KOPT-K1 (cell line): ENCODE measurements around the gene TMEM143.
A peak's percentile ranks its signal among the peaks of the same experiment; 100 is the strongest.
"Not testable (repeated sequence)": the region's sequence is repeated elsewhere in the genome, so short reads cannot be mapped to it uniquely, and the experiment has no call there.

Source experiments
- H3K27ac ChIP-seq: fragments of 200-600 bp; sonication (generic); 2 replicates; pipeline ENCODE4 v1.5.1; 2016; ENCODE audit warnings: antibody characterized with exemption, mild to moderate bottlenecking, low read depth, low read length; ENCODE audit not compliant: poor library complexity, severe bottlenecking
- H3K36me3 ChIP-seq: fragments of 200-600 bp; sonication (generic); 2 replicates; pipeline ENCODE4 v1.5.1; 2017; ENCODE audit warnings: antibody characterized with exemption, mild to moderate bottlenecking, low read length, moderate library complexity; ENCODE audit not compliant: insufficient read depth
- H3K9me3 ChIP-seq: fragments of 200-600 bp; sonication (generic); 2 replicates; pipeline ENCODE4 v1.5.1; 2017; ENCODE audit warnings: antibody characterized with exemption, low read length, mild to moderate bottlenecking; ENCODE audit not compliant: insufficient read depth, poor library complexity, severe bottlenecking

TMEM143 gene

DNA sequence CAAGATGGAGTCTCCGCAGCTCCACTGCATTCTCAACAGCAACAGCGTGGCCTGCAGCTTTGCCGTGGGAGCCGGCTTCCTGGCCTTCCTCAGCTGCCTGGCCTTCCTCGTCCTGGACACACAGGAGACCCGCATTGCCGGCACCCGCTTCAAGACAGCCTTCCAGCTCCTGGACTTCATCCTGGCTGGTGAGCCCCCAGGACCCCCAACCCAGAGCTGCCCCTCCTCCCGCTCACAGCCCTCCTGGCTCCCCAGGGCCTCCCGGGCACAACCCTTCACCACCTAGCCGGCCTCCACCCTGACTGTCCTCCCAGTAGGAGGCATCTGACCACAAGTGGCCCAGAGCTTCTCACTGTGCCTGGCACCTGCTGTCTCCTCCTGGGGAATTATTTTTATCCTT, 9.8 kb upstream of the TMEM143 start:
- Histone ChIP-seq H3K36me3 (no peaks in the 10 kb centered on the region), H3K27ac (no peak overlapping the region), H3K9me3 (no peaks in the 10 kb centered on the region)

GRCh38 chr19:48372904-48373303, 9.2 kb upstream of the TMEM143 start:
- Histone ChIP-seq H3K9me3 (no peaks in the 10 kb centered on the region), H3K27ac (no peak overlapping the region), H3K36me3 (no peaks in the 10 kb centered on the region)

GRCh38 chr19:48371771-48372170, 8.0 kb upstream of the TMEM143 start:
- H3K9me3 ChIP-seq, H3K36me3 ChIP-seq, H3K27ac ChIP-seq: not testable (repeated sequence)

- Histone ChIP-seq H3K9me3 (no peaks in the 10 kb centered on the region), H3K36me3 (no peaks in the 10 kb centered on the region), H3K27ac (no peak overlapping the region)
Observed at GRCh38 chr19:48371367-48371766, 7.6 kb upstream of the TMEM143 start.

DNA sequence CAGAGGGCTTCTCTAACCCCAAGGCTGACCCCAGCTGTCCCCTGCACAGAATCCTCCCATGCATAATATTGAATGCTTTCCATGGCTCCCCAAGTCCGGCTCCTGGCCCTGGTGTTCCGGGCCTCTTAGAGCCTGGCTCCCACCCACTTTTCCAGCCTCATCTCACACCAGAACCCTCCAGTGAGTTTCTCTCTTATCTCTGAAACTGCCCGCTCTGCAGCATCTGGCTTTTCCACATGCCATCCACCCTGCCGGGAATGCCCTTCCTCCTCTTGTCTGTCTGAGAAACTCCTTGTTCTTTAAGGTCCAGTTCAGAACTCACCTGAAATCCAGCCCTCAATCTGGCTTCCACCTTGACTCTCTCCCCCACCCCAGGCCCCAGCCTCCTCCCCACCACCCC, 7.2 kb upstream of the TMEM143 start:
- Histone ChIP-seq H3K36me3 (no peaks in the 10 kb centered on the region), H3K9me3 (no peaks in the 10 kb centered on the region), H3K27ac (no peak overlapping the region)

- Histone ChIP-seq H3K27ac (no peak overlapping the region), H3K9me3 (no peaks in the 10 kb centered on the region), H3K36me3 (no peaks in the 10 kb centered on the region)
Observed at GRCh38 chr19:48368936-48369335, 5.2 kb upstream of the TMEM143 start.

DNA sequence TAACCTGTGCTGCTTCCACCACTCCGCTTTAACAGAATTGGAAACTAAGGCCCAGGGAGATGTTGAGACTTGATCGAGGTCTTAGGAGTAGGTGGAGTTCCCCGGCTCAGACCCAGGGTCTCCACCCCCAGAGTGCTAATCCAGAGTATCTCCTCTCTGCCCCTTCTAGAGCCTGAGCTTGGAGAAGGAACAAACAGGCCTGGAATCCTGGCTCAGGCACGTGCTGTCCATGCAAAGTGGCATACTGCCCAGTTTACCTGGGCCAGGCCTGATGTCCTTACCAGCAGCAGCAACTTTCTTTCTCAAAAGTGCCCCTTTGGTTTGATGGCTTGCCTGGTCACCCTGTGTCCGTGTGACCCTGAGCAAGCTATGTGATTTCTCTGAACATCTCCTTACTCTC, 4.1 kb upstream of the TMEM143 start:
- Histone ChIP-seq H3K27ac (no peak overlapping the region), H3K9me3 (no peaks in the 10 kb centered on the region), H3K36me3 (no peaks in the 10 kb centered on the region)

DNA sequence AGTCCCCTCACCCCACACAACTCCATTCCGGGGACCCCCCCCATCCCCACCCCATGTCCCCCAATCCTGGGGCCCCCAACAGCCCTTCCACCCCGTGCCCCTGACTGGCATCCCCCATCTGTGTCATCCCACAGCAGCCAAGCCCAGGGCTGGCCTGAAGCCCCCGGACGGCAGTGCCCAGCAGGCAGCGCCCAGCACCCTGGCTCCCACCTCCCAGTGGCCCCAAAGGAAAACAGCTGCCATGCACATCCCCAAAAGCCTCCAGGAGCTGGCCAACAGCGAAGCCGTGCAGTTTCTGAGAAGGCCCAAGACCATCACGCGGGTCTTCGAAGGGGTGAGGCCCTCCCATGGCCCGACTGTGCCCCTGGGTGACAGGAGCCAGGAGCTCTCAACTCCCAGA, 1.9 kb upstream of the TMEM143 start:
- no peaks in the 10 kb centered on the region for H3K36me3 ChIP-seq
- H3K9me3 ChIP-seq = no peaks in the 10 kb centered on the region

DNA sequence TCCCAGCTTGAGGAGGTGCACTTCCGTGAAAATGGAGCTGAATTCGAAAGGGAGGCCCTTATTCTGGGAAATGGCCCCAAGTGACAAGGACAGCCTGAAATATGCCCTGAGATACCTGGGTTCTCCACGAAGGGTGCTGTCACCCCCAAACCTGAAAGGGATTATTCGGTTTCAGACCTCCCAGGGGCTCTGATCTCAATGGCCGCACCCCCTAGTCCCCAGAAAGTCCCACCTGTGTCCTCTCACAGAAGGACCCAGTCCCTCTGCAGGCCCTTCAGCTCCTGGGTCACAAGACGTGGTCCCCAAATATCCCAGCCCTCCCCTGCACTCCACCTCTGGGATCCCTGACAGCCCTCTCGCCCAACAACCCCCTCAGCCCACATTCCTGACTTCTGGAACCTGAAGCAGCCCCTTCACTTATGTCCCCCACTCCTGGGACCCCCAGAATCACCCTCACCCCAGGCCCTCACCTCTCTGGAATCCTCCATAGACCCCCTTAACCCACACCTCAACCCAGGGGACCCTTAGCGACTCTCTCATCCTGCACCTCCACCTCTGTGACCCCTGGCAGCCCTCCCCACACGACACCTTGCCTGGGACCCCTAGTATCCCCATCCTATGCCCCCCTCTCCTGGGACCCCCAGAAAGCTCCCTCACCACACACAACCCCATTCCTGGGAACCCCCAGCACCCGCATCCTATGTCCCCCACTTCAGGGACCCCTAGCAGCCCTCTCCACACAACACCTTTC, 1.0 kb upstream of the TMEM143 start:
- Histone ChIP-seq H3K36me3 (no peaks in the 10 kb centered on the region), H3K27ac (peak overlapping the region; percentile 90), H3K9me3 (no peaks in the 10 kb centered on the region)

More for the DNA sequence above, 1.9 kb upstream of the TMEM143 start:
- H3K27ac ChIP-seq = no peak overlapping the region

DNA sequence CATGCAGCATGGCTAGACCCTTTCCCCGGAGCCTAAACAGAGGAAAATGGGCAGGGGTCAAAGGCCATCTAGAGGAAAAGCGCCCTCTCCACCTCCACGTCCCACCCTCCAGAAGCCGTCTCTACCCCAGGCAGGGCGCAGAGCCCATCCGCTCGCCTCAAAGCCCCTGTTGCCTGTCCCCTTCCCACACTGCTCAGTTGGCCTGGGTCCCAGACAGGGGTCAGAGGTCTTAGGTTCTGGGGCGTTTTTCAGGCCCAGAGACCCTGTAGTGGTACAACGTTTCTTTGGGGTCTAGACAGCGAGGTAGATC, 285 bp downstream of the TMEM143 start:
- Histone ChIP-seq H3K9me3 (no peaks in the 10 kb centered on the region), H3K36me3 (no peaks in the 10 kb centered on the region), H3K27ac (peak overlapping the region; percentile 90)

- H3K27ac ChIP-seq = peak overlapping the region; percentile 90
Observed at GRCh38 chr19:48362716-48363499, 832 bp downstream of the TMEM143 start.

DNA sequence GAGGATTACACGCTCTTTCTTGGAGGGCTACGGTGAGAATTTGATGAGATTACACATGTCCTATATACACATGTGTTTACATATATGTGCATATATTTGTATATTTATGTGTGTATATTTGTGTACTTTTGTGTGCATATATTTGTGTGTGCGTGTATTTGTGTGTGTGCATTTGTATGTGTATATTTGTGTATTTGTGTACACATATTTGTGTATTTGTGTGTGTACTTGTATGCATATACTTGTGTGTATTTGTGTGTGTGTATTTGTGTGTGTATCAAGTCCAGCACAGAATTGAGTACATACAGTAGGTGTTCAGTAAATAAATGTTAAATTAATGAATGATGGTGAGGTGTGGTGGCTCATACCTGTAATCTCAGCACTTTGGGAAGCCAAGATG, 1.8 kb downstream of the TMEM143 start:
- no peak overlapping the region for H3K27ac ChIP-seq
- H3K9me3 ChIP-seq = no peaks in the 10 kb centered on the region
- H3K36me3 ChIP-seq = no peaks in the 10 kb centered on the region

More at GRCh38 chr19:48362716-48363499, 832 bp downstream of the TMEM143 start:
- Histone ChIP-seq H3K36me3 (no peaks in the 10 kb centered on the region), H3K9me3 (no peaks in the 10 kb centered on the region)

GRCh38 chr19:48359123-48359522, 4.6 kb downstream of the TMEM143 start:
- Histone ChIP-seq H3K27ac (no peak overlapping the region), H3K9me3 (no peaks in the 10 kb centered on the region), H3K36me3 (no peaks in the 10 kb centered on the region)

- H3K9me3 ChIP-seq = no peaks in the 10 kb centered on the region
- H3K36me3 ChIP-seq = no peaks in the 10 kb centered on the region
- no peak overlapping the region for H3K27ac ChIP-seq
Observed at GRCh38 chr19:48355365-48355954, 8.3 kb downstream of the TMEM143 start.

DNA sequence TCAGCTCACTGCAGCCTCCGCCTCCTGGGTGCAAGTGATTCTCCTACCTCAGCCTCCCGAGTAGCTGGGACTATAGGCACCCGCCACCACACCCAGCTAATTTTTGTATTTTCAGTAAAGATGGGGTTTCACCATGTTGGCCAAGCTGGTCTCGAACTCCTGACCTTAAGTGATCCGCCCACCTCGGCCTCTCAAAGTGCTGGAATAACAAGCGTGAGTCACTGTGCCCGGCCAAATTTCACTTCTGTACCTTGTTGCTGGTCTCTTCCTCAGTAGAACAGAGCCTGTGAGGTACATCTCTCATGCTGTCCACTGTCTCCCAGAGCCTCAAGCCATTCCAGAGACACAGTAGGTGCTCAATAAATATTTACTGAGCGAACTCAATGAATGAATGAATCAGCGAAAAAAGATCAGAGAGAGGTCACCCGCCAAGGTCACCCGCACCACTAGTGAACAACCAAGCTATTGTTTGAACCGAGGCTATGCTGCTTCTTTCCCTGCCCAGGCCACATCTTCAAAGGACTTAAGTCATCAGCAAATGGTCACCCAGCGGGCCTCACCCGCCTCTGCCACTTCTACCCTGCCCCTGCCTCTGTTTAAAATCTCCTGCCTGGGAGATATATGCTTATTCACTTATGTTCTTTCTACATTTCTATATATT, 9.3 kb downstream of the TMEM143 start:
- Histone ChIP-seq H3K9me3 (no peaks in the 10 kb centered on the region), H3K36me3 (no peaks in the 10 kb centered on the region), H3K27ac (no peak overlapping the region)
